ENCODE data around the gene DTD1. TPM values are rescaled to one million over a fixed set of nuclear protein-coding genes. Genes with fewer than 3 reads are reported as not detected.
"Not testable (repeated sequence)": the region's sequence is repeated elsewhere in the genome, so short reads cannot be mapped to it uniquely, and the experiment has no call there.

DTD1 gene
- total RNA-seq, 4 donors from 2014 or later = 6.0 to 18.8 (median 10.2) TPM

DNA sequence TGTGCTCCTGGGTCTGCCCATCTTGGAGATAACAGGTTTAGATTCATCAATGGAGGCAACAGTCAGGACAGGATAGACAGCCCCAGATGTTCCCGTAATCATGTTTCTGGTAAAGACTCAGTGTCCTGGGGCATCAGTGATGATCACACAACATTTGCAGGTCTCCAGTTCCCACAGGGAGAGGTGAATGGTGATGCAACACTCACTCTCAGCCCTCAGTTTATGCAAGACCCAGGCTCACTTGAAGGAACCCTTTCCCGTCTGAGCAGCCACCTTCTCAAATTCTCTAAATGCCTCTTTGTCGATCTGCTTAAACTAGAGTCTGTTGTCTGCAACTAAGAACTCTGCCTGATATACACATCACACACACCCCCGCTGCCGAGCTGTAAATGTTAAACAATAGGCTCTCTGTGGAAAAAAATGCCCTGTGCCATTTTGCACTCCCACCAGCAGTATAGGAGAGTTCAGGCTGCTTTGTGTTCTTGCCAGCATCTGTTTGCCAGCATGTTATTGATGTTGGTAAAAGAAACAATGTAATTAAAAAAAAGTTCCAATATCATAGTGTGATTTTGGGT lies 195.6 kb downstream of the DTD1 start:
- Histone ChIP-seq H3K27me3 (no peaks in the 10 kb centered on the region), H3K4me3 (no peak overlapping the region), H3K27ac (no peak overlapping the region), H3K4me1 (no peaks in the 10 kb centered on the region), H3K9me3 (no peaks in the 10 kb centered on the region), H3K36me3 (no peaks in the 10 kb centered on the region)
- TF ChIP-seq POLR2A (IDR thresholded peaks at IDR 0.05) = no peak
- TF ChIP-seq, protein P1, sequence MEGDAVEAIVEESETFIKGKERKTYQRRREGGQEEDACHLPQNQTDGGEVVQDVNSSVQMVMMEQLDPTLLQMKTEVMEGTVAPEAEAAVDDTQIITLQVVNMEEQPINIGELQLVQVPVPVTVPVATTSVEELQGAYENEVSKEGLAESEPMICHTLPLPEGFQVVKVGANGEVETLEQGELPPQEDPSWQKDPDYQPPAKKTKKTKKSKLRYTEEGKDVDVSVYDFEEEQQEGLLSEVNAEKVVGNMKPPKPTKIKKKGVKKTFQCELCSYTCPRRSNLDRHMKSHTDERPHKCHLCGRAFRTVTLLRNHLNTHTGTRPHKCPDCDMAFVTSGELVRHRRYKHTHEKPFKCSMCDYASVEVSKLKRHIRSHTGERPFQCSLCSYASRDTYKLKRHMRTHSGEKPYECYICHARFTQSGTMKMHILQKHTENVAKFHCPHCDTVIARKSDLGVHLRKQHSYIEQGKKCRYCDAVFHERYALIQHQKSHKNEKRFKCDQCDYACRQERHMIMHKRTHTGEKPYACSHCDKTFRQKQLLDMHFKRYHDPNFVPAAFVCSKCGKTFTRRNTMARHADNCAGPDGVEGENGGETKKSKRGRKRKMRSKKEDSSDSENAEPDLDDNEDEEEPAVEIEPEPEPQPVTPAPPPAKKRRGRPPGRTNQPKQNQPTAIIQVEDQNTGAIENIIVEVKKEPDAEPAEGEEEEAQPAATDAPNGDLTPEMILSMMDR (IDR thresholded peaks at IDR 0.05) = no peak
- DNase-seq = no peak

DNA sequence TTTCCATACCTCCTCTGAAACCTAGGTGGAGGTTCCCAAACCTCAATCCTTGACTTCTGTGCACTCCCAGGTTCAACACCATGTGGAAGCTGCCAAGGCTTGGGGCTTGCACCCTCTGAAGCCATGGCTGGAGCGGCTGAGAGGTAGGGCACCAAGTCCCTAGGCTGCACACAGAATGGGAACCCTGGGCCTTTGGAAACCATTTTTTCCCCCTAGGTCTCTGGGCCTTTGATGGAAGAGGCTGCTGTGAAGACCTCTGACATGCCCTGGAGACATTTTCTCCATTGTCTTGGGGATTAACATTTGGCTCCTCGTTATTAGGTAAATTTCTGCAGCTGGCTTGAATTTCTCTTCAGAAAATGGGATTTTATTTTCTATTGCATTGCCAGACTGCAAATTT lies 199.2 kb downstream of the DTD1 start:
- H3K4me1 ChIP-seq, DNase-seq, H3K36me3 ChIP-seq, H3K4me3 ChIP-seq, H3K9me3 ChIP-seq, H3K27ac ChIP-seq, H3K27me3 ChIP-seq: not testable (repeated sequence)

GRCh38 chr20:18788021-18788420 lies 200.2 kb downstream of the DTD1 start:
- H3K36me3 ChIP-seq = no peaks in the 10 kb centered on the region
- no peaks in the 10 kb centered on the region for H3K4me1 ChIP-seq
- TF ChIP-seq, protein P1 (IDR thresholded peaks at IDR 0.05) = no peak
- TF ChIP-seq POLR2A (IDR thresholded peaks at IDR 0.05) = no peak
- H3K9me3 ChIP-seq = no peaks in the 10 kb centered on the region
- DNase-seq = no peak
- H3K27ac ChIP-seq = no peak overlapping the region
- H3K27me3 ChIP-seq = no peaks in the 10 kb centered on the region
- H3K4me3 ChIP-seq = no peak overlapping the region

DNA sequence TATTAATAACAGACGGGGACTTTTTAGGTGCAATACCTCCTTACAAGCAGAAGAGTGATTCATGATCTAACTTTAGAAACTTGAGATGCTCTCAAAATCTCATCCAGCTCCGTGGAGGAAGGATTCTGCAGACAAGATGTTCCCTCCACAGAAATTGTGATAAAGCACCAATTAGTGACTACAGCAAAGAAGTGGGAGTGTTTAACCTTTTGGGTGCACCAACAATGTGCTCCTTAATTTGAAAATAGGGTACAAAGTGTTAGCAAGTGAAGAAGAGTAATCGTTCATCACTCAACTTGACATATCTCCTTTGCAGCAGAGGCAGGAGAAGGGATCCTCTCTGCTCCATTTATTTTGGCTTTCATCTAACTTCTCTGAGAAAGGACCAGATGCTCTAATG lies 202.9 kb downstream of the DTD1 start:
- no peaks in the 10 kb centered on the region for H3K9me3 ChIP-seq
- DNase-seq = no peak
- no peaks in the 10 kb centered on the region for H3K27me3 ChIP-seq
- no peaks in the 10 kb centered on the region for H3K36me3 ChIP-seq
- no peaks in the 10 kb centered on the region for H3K4me1 ChIP-seq
- H3K4me3 ChIP-seq = no peak overlapping the region
- no peak for TF ChIP-seq POLR2A (IDR thresholded peaks at IDR 0.05)
- TF ChIP-seq, protein P1 (IDR thresholded peaks at IDR 0.05) = no peak
- H3K27ac ChIP-seq = no peak overlapping the region

GRCh38 chr20:18793625-18794427 lies 206.0 kb downstream of the DTD1 start:
- no peaks in the 10 kb centered on the region for H3K36me3 ChIP-seq
- no peaks in the 10 kb centered on the region for H3K9me3 ChIP-seq
- peak overlapping the region; percentile 64 to 90 (median 71) for H3K4me3 ChIP-seq
- peak overlapping the region; percentile 88 to 91 (median 89) for H3K27ac ChIP-seq
- H3K27me3 ChIP-seq = no peaks in the 10 kb centered on the region
- H3K4me1 ChIP-seq = no peaks in the 10 kb centered on the region
- peak; percentile 88 to 97 (median 91) for DNase-seq
- TF ChIP-seq POLR2A (IDR thresholded peaks at IDR 0.05) = peak; percentile 39 to 62
- TF ChIP-seq, protein P1 (IDR thresholded peaks at IDR 0.05) = peak in 3 of 6 experiments; percentile 6 to 15 (median 12)

- H3K4me3 ChIP-seq = peak overlapping the region; percentile 64 to 90 (median 71)
- DNase-seq = no peak
- no peaks in the 10 kb centered on the region for H3K36me3 ChIP-seq
Observed at GRCh38 chr20:18794428-18794787, 206.6 kb downstream of the DTD1 start.

More at GRCh38 chr20:18794428-18794787, 206.6 kb downstream of the DTD1 start:
- Histone ChIP-seq H3K4me1 (no peaks in the 10 kb centered on the region), H3K9me3 (no peaks in the 10 kb centered on the region), H3K27me3 (no peaks in the 10 kb centered on the region), H3K27ac (peak overlapping the region; percentile 88 to 91 (median 89))
- no peak for TF ChIP-seq POLR2A (IDR thresholded peaks at IDR 0.05)
- TF ChIP-seq, protein P1 (IDR thresholded peaks at IDR 0.05) = no peak
